G401 (cell line): ENCODE results near the gene EPS8L2. TPM values are rescaled to one million over a fixed set of nuclear protein-coding genes. Genes with fewer than 3 reads are reported as not detected.

Source experiments
- DNase-seq: peaks from one replicate; pipeline ENCODE4 v3.0.0-alpha.2; 2015; ENCODE audit warnings: low spot score
- in situ Hi-C: cut with HindIII; loops from 2 replicates; pipeline ENCODE4 v1.10.0; 2016; ENCODE audit warnings: low sequenced_read_pairs, mixed read lengths
- total RNA-seq: library from RNA; depleted of rRNA; stranded (reverse); fragments of >200 nt; shearing (Covaris generic); gene quantifications from 2 replicates; pipeline ENCODE4 v1.2.3, GENCODE V29; 2014; rRNA removed

EPS8L2 gene
- total RNA-seq, 1 experiment from 2014 or later, result 27.9 TPM

- no peak for DNase-seq
- in situ Hi-C loops, result loop anchor here (25.0 kb wide), 1 partner anchor 104 kb away; no protein-coding TSS in a partner anchor
Observed at GRCh38 chr11:766106-766935, 60.3 kb downstream of the EPS8L2 start.

DNA sequence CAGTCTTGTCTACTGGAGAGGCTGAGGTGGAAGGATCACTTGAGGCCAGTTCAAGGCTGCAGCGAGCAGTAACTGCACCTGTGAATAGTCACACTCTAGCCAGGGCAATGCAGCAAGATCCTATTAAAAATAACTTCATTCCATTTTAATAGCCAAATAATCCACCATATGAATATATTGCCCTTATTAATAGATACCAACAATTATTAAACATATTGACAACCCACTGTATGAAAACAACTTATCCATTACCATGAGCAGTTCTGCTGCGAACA is 60.8 kb downstream of the EPS8L2 start:
- DNase-seq, result no peak
- in situ Hi-C loops, result loop anchor here (25.0 kb wide), 1 partner anchor 105 kb away; no protein-coding TSS in a partner anchor

GRCh38 chr11:767238-767637 is 61.2 kb downstream of the EPS8L2 start:
- no peak for DNase-seq

GRCh38 chr11:769887-770641 is 64.0 kb downstream of the EPS8L2 start:
- in situ Hi-C loops, result loop anchor here (25.0 kb wide), 1 partner anchor 108 kb away; no protein-coding TSS in a partner anchor
- no peak for DNase-seq

More at GRCh38 chr11:767238-767637, 61.2 kb downstream of the EPS8L2 start:
- in situ Hi-C loops, result loop anchor here (25.0 kb wide), 1 partner anchor 105 kb away; no protein-coding TSS in a partner anchor

DNA sequence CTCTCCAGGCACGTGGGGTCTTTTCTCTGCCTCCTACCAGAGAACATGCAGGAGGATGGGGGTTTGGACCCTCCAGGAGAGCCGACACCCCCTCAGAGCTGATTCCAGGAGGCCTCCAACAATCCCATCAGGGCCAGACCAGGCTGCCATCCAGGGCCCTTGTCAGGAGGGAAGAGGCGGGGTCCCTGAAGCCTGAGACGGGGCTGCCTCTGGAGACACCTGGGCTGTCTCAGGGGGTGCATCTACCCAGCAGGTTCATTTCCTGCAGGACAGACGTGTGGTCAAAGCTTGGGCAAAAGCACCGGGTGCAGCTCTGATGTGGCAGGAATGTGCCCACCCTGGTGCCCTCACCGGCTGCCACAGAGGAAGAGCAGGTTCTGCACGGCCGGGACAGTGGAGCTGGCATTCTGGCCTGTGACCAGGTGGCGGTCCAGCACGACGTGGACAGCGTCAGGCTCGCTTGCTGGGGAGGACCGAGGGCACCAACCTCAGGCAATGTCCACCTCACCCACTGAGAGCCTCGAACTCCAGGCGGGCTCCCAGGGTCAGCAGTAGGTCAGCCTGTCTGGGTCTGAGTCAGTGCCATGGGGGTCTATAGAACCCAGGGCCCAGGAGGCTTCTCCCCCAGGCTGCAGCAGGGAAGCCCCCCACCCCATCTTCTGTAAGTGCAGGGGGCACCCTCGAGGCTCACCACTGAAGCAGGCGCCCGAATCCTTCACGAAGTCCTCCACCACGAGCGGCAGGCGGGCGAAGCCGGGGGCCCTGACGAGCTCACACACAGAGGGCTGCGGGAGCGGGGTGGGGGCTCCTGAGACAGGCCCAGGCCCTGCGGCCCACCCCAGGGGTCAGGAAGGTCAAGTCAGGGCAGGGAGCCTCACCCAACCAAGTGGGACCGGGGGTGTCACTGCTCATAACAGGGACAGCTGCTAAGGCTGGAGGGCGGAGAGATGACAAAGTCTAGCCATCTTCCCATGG is 64.9 kb downstream of the EPS8L2 start:
- DNase-seq, result no peak
- in situ Hi-C loops, result loop anchor here (25.0 kb wide), 1 partner anchor 109 kb away; no protein-coding TSS in a partner anchor

DNA sequence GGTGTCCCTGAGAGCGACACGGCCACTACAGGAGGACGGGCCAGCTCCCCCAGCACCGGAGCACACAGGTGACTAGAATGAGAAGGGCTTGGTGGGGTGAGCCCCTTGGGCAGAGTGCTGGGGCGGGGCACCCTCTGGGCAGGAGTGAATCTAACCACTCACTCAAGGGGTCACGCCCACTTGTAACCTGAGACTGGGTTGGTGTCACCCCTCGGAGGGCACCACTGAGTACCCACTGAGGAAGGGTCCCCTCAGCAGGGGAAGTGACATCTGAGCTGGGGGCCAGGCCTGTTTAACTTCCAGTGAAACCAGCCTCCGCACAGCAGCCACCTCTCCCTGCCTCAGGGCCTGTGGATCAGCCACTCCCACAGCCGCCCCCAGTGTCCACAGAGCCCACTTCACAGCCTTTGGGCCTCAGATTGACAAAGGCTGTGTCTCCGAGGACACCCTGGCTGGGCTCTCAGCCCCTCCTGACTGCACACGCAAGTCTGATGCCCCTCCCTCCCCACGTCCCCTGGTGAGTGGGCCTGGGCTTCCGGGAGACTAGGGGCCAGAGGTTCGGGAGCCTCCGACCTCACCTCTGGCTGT is 65.7 kb downstream of the EPS8L2 start:
- in situ Hi-C loops, result loop anchor here (25.0 kb wide), 1 partner anchor 109 kb away; no protein-coding TSS in a partner anchor
- no peak for DNase-seq

GRCh38 chr11:772429-773390 is 66.7 kb downstream of the EPS8L2 start:
- in situ Hi-C loops, result loop anchor here (25.0 kb wide), 1 partner anchor 110 kb away; no protein-coding TSS in a partner anchor
- DNase-seq, result peak; percentile 47

DNA sequence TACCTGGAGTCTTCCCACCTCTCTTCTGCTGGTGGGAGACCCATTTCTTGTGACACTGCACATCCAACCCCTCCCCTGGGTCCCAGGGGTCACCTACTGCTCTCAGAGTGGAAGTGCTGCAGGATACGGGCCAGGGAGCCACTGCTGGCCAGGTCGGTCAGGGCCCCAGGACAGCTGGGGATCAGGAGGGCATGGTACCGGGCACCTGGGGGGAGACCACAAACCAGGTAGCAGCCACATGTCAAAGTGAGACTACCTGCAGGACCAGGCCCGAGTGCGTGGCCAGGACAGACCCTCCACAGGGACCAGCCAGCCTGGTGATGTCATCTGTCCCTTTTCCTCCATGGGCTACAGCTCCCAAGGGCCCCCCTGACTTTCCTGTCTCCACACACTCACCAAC is 67.4 kb downstream of the EPS8L2 start:
- DNase-seq, result no peak
- in situ Hi-C loops, result loop anchor here (25.0 kb wide), 1 partner anchor 111 kb away; no protein-coding TSS in a partner anchor

- no peak for DNase-seq
- in situ Hi-C loops, result loop anchor here (25.0 kb wide), 1 partner anchor 112 kb away; no protein-coding TSS in a partner anchor
Observed at GRCh38 chr11:773830-774229, 67.8 kb downstream of the EPS8L2 start.

- DNase-seq, result no peak
Observed at GRCh38 chr11:774873-775592, 69.0 kb downstream of the EPS8L2 start.

DNA sequence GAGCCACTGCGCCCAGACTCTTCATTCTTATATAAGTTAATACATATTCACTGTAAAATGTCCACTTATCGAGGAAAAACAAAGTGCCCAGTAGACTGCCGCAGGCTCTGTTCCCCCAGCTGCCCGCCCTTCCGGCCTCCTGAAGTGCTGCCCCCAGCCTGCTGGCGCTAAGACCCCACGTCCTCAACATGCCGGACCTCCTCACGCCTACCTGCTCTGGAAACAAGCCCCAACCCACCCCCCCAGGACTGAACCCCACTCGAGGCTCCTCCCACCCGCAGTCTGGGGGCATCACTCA is 70.2 kb downstream of the EPS8L2 start:
- DNase-seq, result no peak
- in situ Hi-C loops, result no loop called here

More at GRCh38 chr11:774873-775592, 69.0 kb downstream of the EPS8L2 start:
- in situ Hi-C loops, result loop anchor here (25.0 kb wide), 1 partner anchor 113 kb away; no protein-coding TSS in a partner anchor

DNA sequence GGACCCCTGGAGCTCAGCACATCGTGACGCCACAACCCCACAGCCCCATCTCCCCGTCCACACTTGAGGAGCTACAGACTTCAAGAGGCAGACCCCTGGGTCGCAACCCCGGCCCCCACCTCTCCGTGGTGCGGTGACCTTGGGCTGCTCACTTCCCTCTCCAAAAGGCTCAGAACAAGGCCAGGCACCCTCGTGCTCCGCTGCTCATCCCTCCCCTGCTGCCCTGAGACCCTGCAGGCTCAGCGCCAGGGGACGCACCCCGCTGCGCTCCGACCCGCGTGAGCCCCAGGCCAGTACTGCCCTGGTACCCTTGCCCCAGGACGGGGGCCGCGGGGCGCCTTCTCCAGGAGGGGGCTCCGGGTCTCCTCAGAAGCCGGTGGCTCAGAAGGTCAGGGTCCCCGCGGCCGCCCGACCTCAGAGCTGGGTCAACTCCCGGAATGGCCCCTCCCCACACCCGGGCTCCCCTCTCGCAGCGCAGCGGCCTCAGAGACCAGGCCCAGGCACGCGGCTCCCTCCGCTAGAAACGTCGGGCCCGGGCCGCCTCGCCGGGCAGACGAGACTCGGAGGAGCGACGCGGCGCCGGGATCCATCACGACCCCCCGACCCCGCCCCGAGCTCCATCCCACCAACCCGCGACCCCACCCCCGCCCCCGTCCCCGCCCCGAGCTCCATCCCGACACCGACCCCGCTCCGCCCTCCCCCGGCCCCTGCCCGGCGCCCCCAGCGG is 70.7 kb downstream of the EPS8L2 start:
- no peak for DNase-seq
- in situ Hi-C loops, result no loop called here

Other genes starting within 250 kb of the EPS8L2 start
- 164 and 168 TPM in 2 replicates for gene RNH1, start 199.0 kb upstream of the EPS8L2 start, total RNA-seq
- gene HRAS, start 170.7 kb upstream of the EPS8L2 start, total RNA-seq, result 51.7 and 60.1 TPM in 2 replicates
- 0.03 and 1.0 TPM in 2 replicates for gene LRRC56, start 168.7 kb upstream of the EPS8L2 start, total RNA-seq
- gene LMNTD2, start 145.5 kb upstream of the EPS8L2 start, total RNA-seq, result 2.0 and 2.1 TPM in 2 replicates
- 43.1 and 107 TPM in 2 replicates for gene RASSF7, start 145.3 kb upstream of the EPS8L2 start, total RNA-seq
- gene PHRF1, start 129.8 kb upstream of the EPS8L2 start, total RNA-seq, result 34.8 and 39.3 TPM in 2 replicates
- gene IRF7, start 90.3 kb upstream of the EPS8L2 start, total RNA-seq, result 1.1 and 3.6 TPM in 2 replicates
- not detected in 2 replicates for gene CDHR5, start 81.3 kb upstream of the EPS8L2 start, total RNA-seq
- not detected in 2 replicates for gene SCT, start 79.0 kb upstream of the EPS8L2 start, total RNA-seq
- not detected in 2 replicates for gene DRD4, start 69.0 kb upstream of the EPS8L2 start, total RNA-seq
- gene DEAF1, start 11.0 kb upstream of the EPS8L2 start, total RNA-seq, result 70.5 and 73.2 TPM in 2 replicates
- 14.8 and 19.8 TPM in 2 replicates for gene TMEM80, start 10.4 kb upstream of the EPS8L2 start, total RNA-seq
- gene TALDO1, start 41.2 kb downstream of the EPS8L2 start, total RNA-seq, result 201 and 229 TPM in 2 replicates
- gene GATD1, start 71.3 kb downstream of the EPS8L2 start, total RNA-seq, result 56.6 and 63.4 TPM in 2 replicates
- 0.74 and 0.95 TPM in 2 replicates for gene CEND1, start 83.9 kb downstream of the EPS8L2 start, total RNA-seq
- gene SLC25A22, start 92.0 kb downstream of the EPS8L2 start, total RNA-seq, result 48.2 and 76.5 TPM in 2 replicates
- 25.5 and 29.5 TPM in 2 replicates for gene PIDD1, start 99.0 kb downstream of the EPS8L2 start, total RNA-seq
- 411 and 422 TPM in 2 replicates for gene RPLP2, start 103.7 kb downstream of the EPS8L2 start, total RNA-seq
- 8.2 and 10.3 TPM in 2 replicates for gene PNPLA2, start 112.7 kb downstream of the EPS8L2 start, total RNA-seq
- 28.3 and 47.8 TPM in 2 replicates for gene CRACR2B, start 121.7 kb downstream of the EPS8L2 start, total RNA-seq
- gene CD151, start 126.7 kb downstream of the EPS8L2 start, total RNA-seq, result 179 and 226 TPM in 2 replicates
- 139 and 191 TPM in 2 replicates for gene POLR2L, start 136.3 kb downstream of the EPS8L2 start, total RNA-seq
- gene TSPAN4, start 136.6 kb downstream of the EPS8L2 start, total RNA-seq, result 182 and 224 TPM in 2 replicates
- gene CHID1, start 204.6 kb downstream of the EPS8L2 start, total RNA-seq, result 64.2 and 83.4 TPM in 2 replicates
- 47.5 and 57.1 TPM in 2 replicates for gene AP2A2, start 219.6 kb downstream of the EPS8L2 start, total RNA-seq